Natural killer cell treated with Interleukin-12 subunit alpha and Interleukin-12 subunit beta and Interleukin-15 and Interleukin-18, amount 100 ng/mL, for 72 hours (primary cell): Measurements from ENCODE around the gene UNKL. TPM values are rescaled to one million over a fixed set of nuclear protein-coding genes. Genes with fewer than 3 reads are reported as not detected.

Experiments
- ATAC-seq, 2 donors: fragments of 150-1000 bp; cut with Tn5 transposase in 1 of 2; sonication (Bioruptor Pico), chemical (Tn5 transposase) in 1 of 2; 2 replicates each; pipeline ENCODE4 v1.10.0; 2021
- DNase-seq: peaks from one replicate; pipeline ENCODE4 v3.0.0; 2022; ENCODE audit warnings: low spot score
- H3K27ac Mint-ChIP-seq, 2 donors: 1 replicate in 1 of 2; 2 replicates in 1 of 2; pipeline ENCODE4 v1.8.0; 2022; ENCODE audit warnings: mixed read lengths in 2 of 2, mild to moderate bottlenecking in 1 of 2, moderate library complexity in 1 of 2
- H3K27me3 Mint-ChIP-seq, 2 donors: 1 replicate in 1 of 2; 2 replicates in 1 of 2; pipeline ENCODE4 v1.8.0; 2022; ENCODE audit warnings: mixed read lengths in 2 of 2
- H3K36me3 Mint-ChIP-seq: one replicate; pipeline ENCODE4 v1.8.0; 2022; ENCODE audit warnings: mixed read lengths
- H3K4me1 Mint-ChIP-seq, 2 donors: 1 replicate in 1 of 2; 2 replicates in 1 of 2; pipeline ENCODE4 v1.8.0; 2022; ENCODE audit warnings: low read depth in 2 of 2, mixed read lengths in 2 of 2, mild to moderate bottlenecking in 1 of 2
- H3K4me3 Mint-ChIP-seq: one replicate; pipeline ENCODE4 v1.8.0; 2022; ENCODE audit warnings: mixed read lengths
- H3K9me3 Mint-ChIP-seq: 2 replicates; pipeline ENCODE4 v1.8.0; 2022; ENCODE audit warnings: mixed read lengths
- total RNA-seq, 2 donors: library from RNA; stranded (reverse); gene quantifications; one replicate each; pipeline ENCODE4 v1.2.3, GENCODE V29; 2022

UNKL gene
- total RNA-seq, 2 donors from 2014 or later = 25.4 to 72.1 TPM

- H3K4me3 Mint-ChIP-seq = no peak overlapping the region
Observed at GRCh38 chr16:1338119-1338730, 76.3 kb downstream of the UNKL start.

GRCh38 chr16:1337486-1337885 is 77.0 kb downstream of the UNKL start:
- H3K9me3 Mint-ChIP-seq = no peaks in the 10 kb centered on the region
- peaks cover 0 to 3% of the 10 kb centered on the region in 2 donors for H3K4me1 Mint-ChIP-seq
- ATAC-seq = no peak
- H3K27me3 Mint-ChIP-seq = peaks cover 0 to 2% of the 10 kb centered on the region in 2 donors
- no peak overlapping the region for H3K4me3 Mint-ChIP-seq
- H3K36me3 Mint-ChIP-seq = no peaks in the 10 kb centered on the region
- H3K27ac Mint-ChIP-seq = no peak overlapping the region
- DNase-seq = no peak

More at GRCh38 chr16:1338119-1338730, 76.3 kb downstream of the UNKL start:
- DNase-seq = no peak
- Mint-ChIP-seq H3K27ac (no peak overlapping the region), H3K9me3 (no peaks in the 10 kb centered on the region), H3K4me1 (peaks cover 5 to 8% of the 10 kb centered on the region in 2 donors), H3K36me3 (no peaks in the 10 kb centered on the region), H3K27me3 (peaks cover 0 to 2% of the 10 kb centered on the region in 2 donors)
- no peak for ATAC-seq

- no peaks in the 10 kb centered on the region for H3K36me3 Mint-ChIP-seq
- no peak overlapping the region for H3K4me3 Mint-ChIP-seq
- peaks cover 0 to 2% of the 10 kb centered on the region in 2 donors for H3K27me3 Mint-ChIP-seq
- DNase-seq = no peak
- no peak for ATAC-seq
- peaks cover 0 to 6% of the 10 kb centered on the region in 2 donors for H3K4me1 Mint-ChIP-seq
- no peaks in the 10 kb centered on the region for H3K9me3 Mint-ChIP-seq
- no peak overlapping the region for H3K27ac Mint-ChIP-seq
Observed at GRCh38 chr16:1336619-1337018, 77.9 kb downstream of the UNKL start.

GRCh38 chr16:1335996-1336395 is 78.5 kb downstream of the UNKL start:
- Mint-ChIP-seq H3K4me3 (no peak overlapping the region), H3K9me3 (no peaks in the 10 kb centered on the region), H3K27me3 (peaks cover 0 to 2% of the 10 kb centered on the region in 2 donors), H3K27ac (no peak overlapping the region), H3K36me3 (no peaks in the 10 kb centered on the region), H3K4me1 (peaks cover 0 to 8% of the 10 kb centered on the region in 2 donors)
- no peak for DNase-seq
- ATAC-seq = no peak

- Mint-ChIP-seq H3K4me3 (no peak overlapping the region), H3K9me3 (no peaks in the 10 kb centered on the region), H3K4me1 (peaks cover 0 to 8% of the 10 kb centered on the region in 2 donors), H3K27me3 (peaks cover 0 to 2% of the 10 kb centered on the region in 2 donors), H3K36me3 (no peaks in the 10 kb centered on the region), H3K27ac (no peak overlapping the region)
- DNase-seq (no peak), ATAC-seq (no peak)
Observed at GRCh38 chr16:1335211-1335971, 79.1 kb downstream of the UNKL start.

GRCh38 chr16:1334739-1335138 is 79.8 kb downstream of the UNKL start:
- Mint-ChIP-seq H3K9me3 (no peaks in the 10 kb centered on the region), H3K27ac (no peak overlapping the region), H3K4me3 (no peak overlapping the region), H3K36me3 (no peaks in the 10 kb centered on the region), H3K4me1 (peaks cover 0 to 8% of the 10 kb centered on the region in 2 donors), H3K27me3 (peaks cover 0 to 2% of the 10 kb centered on the region in 2 donors)
- DNase-seq = no peak
- no peak for ATAC-seq

- Mint-ChIP-seq H3K9me3 (no peaks in the 10 kb centered on the region), H3K27ac (no peak overlapping the region), H3K36me3 (no peaks in the 10 kb centered on the region), H3K4me3 (no peak overlapping the region), H3K27me3 (peaks cover 0 to 2% of the 10 kb centered on the region in 2 donors), H3K4me1 (peaks cover 0 to 8% of the 10 kb centered on the region in 2 donors)
- DNase-seq (no peak), ATAC-seq (no peak)
Observed at GRCh38 chr16:1333854-1334700, 80.4 kb downstream of the UNKL start.

GRCh38 chr16:1333149-1333812 is 81.2 kb downstream of the UNKL start, which contains the start of gene BAIAP3:
BAIAP3 (plus strand) TSS chr16:1333645; CDS start chr16:1338550, 4,905 bp downstream.
- no peaks in the 10 kb centered on the region for H3K36me3 Mint-ChIP-seq
- DNase-seq (no peak), ATAC-seq (peak; percentile 81 to 88)
- no peaks in the 10 kb centered on the region for H3K9me3 Mint-ChIP-seq
- H3K4me3 Mint-ChIP-seq = peak within 1 kb of the TSS; percentile 69
- H3K4me1 Mint-ChIP-seq = peaks cover 0 to 8% of the 10 kb centered on the region in 2 donors
- H3K27me3 Mint-ChIP-seq = peaks cover 0 to 2% of the 10 kb centered on the region in 2 donors
- H3K27ac Mint-ChIP-seq = no peak within 1 kb of the TSS

- Mint-ChIP-seq H3K9me3 (no peaks in the 10 kb centered on the region), H3K36me3 (no peaks in the 10 kb centered on the region), H3K27me3 (peaks cover 0 to 2% of the 10 kb centered on the region in 2 donors), H3K27ac (no peak overlapping the region), H3K4me3 (peak overlapping the region; percentile 69), H3K4me1 (peaks cover 0 to 8% of the 10 kb centered on the region in 2 donors)
- ATAC-seq (peak in 1 of 2 donors; percentile 4), DNase-seq (no peak)
Observed at GRCh38 chr16:1332618-1333148, 81.8 kb downstream of the UNKL start.

GRCh38 chr16:1331712-1332617 is 82.5 kb downstream of the UNKL start:
- ATAC-seq (peak in 1 of 2 donors; percentile 14), DNase-seq (no peak)
- no peaks in the 10 kb centered on the region for H3K36me3 Mint-ChIP-seq
- H3K27ac Mint-ChIP-seq = no peak overlapping the region
- peaks cover 0 to 8% of the 10 kb centered on the region in 2 donors for H3K4me1 Mint-ChIP-seq
- peak overlapping the region; percentile 69 for H3K4me3 Mint-ChIP-seq
- H3K9me3 Mint-ChIP-seq = no peaks in the 10 kb centered on the region
- H3K27me3 Mint-ChIP-seq = peaks cover 0 to 2% of the 10 kb centered on the region in 2 donors

- Mint-ChIP-seq H3K27me3 (peaks cover 0 to 2% of the 10 kb centered on the region in 2 donors), H3K4me3 (peak overlapping the region; percentile 45), H3K9me3 (no peaks in the 10 kb centered on the region), H3K4me1 (peaks cover 0 to 12% of the 10 kb centered on the region in 2 donors), H3K27ac (no peak overlapping the region), H3K36me3 (no peaks in the 10 kb centered on the region)
- no peak for DNase-seq
- no peak for ATAC-seq
Observed at GRCh38 chr16:1330931-1331711, 83.4 kb downstream of the UNKL start.
